IMR-90 (cell line): ENCODE results near the gene C2CD4C. TPM values are rescaled to one million over a fixed set of nuclear protein-coding genes. Genes with fewer than 3 reads are reported as not detected.

Source experiments
- ATAC-seq: fragments of 200-7000 bp; cut with Tn5 transposase; 2 replicates; pipeline ENCODE4 v1.9.1; 2020; ENCODE audit warnings: low read depth, mild to moderate bottlenecking, moderate library complexity
- BruUV-seq: library from RNA; stranded (reverse); fragments of 400-500 nt; replicated peaks from 2 replicates; lab custom pipeline; 2021; lab: Mats Ljungman, UMichigan
- CTCF ChIA-PET: fragments of 300-600 bp; formaldehyde crosslinking; extraction: SDS; loops from one replicate; lab custom pipeline; 2021; ENCODE audit warnings: antibody characterized with exemption; lab: Yijun Ruan, JAX
- POLR2A ChIA-PET: fragments of 300-600 bp; sonication (Branson Sonifier 250); formaldehyde crosslinking; loops from one replicate; lab custom pipeline; 2022; ENCODE audit warnings: antibody characterized with exemption; ENCODE audit not compliant: unreplicated experiment; lab: Charles Lee
- DNase-seq: peaks from one replicate; pipeline ENCODE4 v3.0.0; 2013
- H2AFZ ChIP-seq: replicated peaks from 2 replicates; pipeline ENCODE3; 2013; ENCODE audit warnings: low read length, mild to moderate bottlenecking; ENCODE audit not compliant: poor library complexity
- H2AK5ac ChIP-seq: 2 replicates; pipeline ENCODE4 v1.6.1; 2013; ENCODE audit warnings: low read depth, low read length, inconsistent platforms
- H2AK9ac ChIP-seq: replicated peaks from 2 replicates; pipeline ENCODE3; 2013; ENCODE audit warnings: mild to moderate bottlenecking, low read depth, low read length, moderate library complexity; ENCODE audit not compliant: poor library complexity
- H2BK120ac ChIP-seq: 2 replicates; pipeline ENCODE4 v1.6.1; 2013; ENCODE audit warnings: low read depth, low read length, inconsistent platforms
- H2BK15ac ChIP-seq: 3 replicates; pipeline ENCODE4 v1.6.1; 2013; ENCODE audit warnings: low read depth, low read length, inconsistent platforms
- H2BK20ac ChIP-seq: 2 replicates; pipeline ENCODE4 v1.6.1; 2013; ENCODE audit warnings: low read depth, mild to moderate bottlenecking, inconsistent platforms, low read length, moderate library complexity
- H2BK5ac ChIP-seq: 2 replicates; pipeline ENCODE4 v1.6.1; 2013; ENCODE audit warnings: mild to moderate bottlenecking, low read depth, low read length, inconsistent platforms; ENCODE audit not compliant: poor library complexity, severe bottlenecking
- H3K14ac ChIP-seq: replicated peaks from 2 replicates; pipeline ENCODE4 v1.6.1; 2013; ENCODE audit warnings: low read depth, low read length, inconsistent platforms
- H3K18ac ChIP-seq: 2 replicates; pipeline ENCODE4 v1.6.1; 2013; ENCODE audit warnings: low read depth, low read length, control low read depth
- H3K23ac ChIP-seq: 2 replicates; pipeline ENCODE4 v1.6.1; 2013; ENCODE audit warnings: low read depth, low read length, inconsistent platforms
- H3K27ac ChIP-seq: 2 replicates; pipeline ENCODE4 v1.5.1; 2013; ENCODE audit warnings: mild to moderate bottlenecking, control low read depth, low read length; ENCODE audit not compliant: insufficient read depth
- H3K27me3 ChIP-seq: 2 replicates; pipeline ENCODE4 v1.6.1; 2013; ENCODE audit warnings: low read length; ENCODE audit not compliant: control insufficient read depth, insufficient read depth
- H3K36me3 ChIP-seq: 2 replicates; pipeline ENCODE4 v1.6.1; 2013; ENCODE audit warnings: low read length, mixed read lengths; ENCODE audit not compliant: control insufficient read depth, insufficient read depth
- H3K4ac ChIP-seq: 2 replicates; pipeline ENCODE4 v1.6.1; 2013; ENCODE audit warnings: low read depth, low read length, inconsistent platforms
- H3K4me1 ChIP-seq: 2 replicates; pipeline ENCODE4 v1.6.1; 2013; ENCODE audit warnings: low read length, mixed read lengths; ENCODE audit not compliant: control insufficient read depth, insufficient read depth
- H3K4me2 ChIP-seq: 2 replicates; pipeline ENCODE4 v1.6.1; 2013; ENCODE audit warnings: low read depth, mild to moderate bottlenecking, control low read depth, low read length, moderate library complexity
- H3K4me3 ChIP-seq: 2 replicates; pipeline ENCODE4 v1.5.1; 2013; ENCODE audit warnings: low read depth, mild to moderate bottlenecking, control low read depth, low read length, moderate library complexity; ENCODE audit not compliant: insufficient read depth
- H3K56ac ChIP-seq: 2 replicates; pipeline ENCODE4 v1.6.1; 2013; ENCODE audit warnings: low read length, inconsistent platforms; ENCODE audit not compliant: insufficient read depth; ENCODE audit errors: extremely low read depth
- H3K79me1 ChIP-seq, 2 experiments: 2 replicates each; pipeline ENCODE4 v1.6.1; 2013; ENCODE audit warnings: low read length in 2 of 2, inconsistent platforms in 1 of 2, low read depth in 1 of 2
- H3K9ac ChIP-seq: 2 replicates; pipeline ENCODE4 v1.6.1; 2013; ENCODE audit warnings: low read depth, low read length, control low read depth
- H3K9me1 ChIP-seq: 2 replicates; pipeline ENCODE4 v1.6.1; 2013; ENCODE audit warnings: low read length, inconsistent platforms; ENCODE audit not compliant: insufficient read depth
- H3K9me3 ChIP-seq: 2 replicates; pipeline ENCODE4 v1.6.1; 2013; ENCODE audit warnings: low read length; ENCODE audit not compliant: control insufficient read depth, insufficient read depth
- H4K20me1 ChIP-seq: 2 replicates; pipeline ENCODE4 v1.6.1; 2013; ENCODE audit warnings: low read length, inconsistent platforms; ENCODE audit not compliant: insufficient read depth
- H4K5ac ChIP-seq: 2 replicates; pipeline ENCODE4 v1.6.1; 2013; ENCODE audit warnings: mild to moderate bottlenecking, low read depth, low read length, control low read depth
- H4K8ac ChIP-seq, 2 experiments: 2 replicates each; pipeline ENCODE4 v1.6.1; 2013; ENCODE audit warnings: low read depth in 2 of 2, low read length in 2 of 2, control low read depth in 1 of 2, inconsistent platforms in 1 of 2
- H4K91ac ChIP-seq: 2 replicates; pipeline ENCODE4 v1.6.1; 2013; ENCODE audit warnings: low read depth, low read length, inconsistent platforms; ENCODE audit not compliant: insufficient read depth
- BHLHE40 ChIP-seq: fragments of 150-350 bp; IDR thresholded peaks from 2 replicates; pipeline ENCODE4 v1.6.1; 2016; ENCODE audit warnings: mild to moderate bottlenecking, low read depth, low read length
- CEBPB ChIP-seq: IDR thresholded peaks from 2 replicates; pipeline ENCODE4 v1.6.1; 2012; ENCODE audit warnings: low read depth, low read length, improper control_type of control experiment
- CHD1 ChIP-seq: IDR thresholded peaks from 2 replicates; pipeline ENCODE4 v1.6.1; 2012; ENCODE audit warnings: low read depth, low read length, improper control_type of control experiment
- FOS ChIP-seq: fragments of 150-350 bp; IDR thresholded peaks from 2 replicates; pipeline ENCODE4 v1.6.1; 2016; ENCODE audit warnings: low read depth, low read length
- MAFK ChIP-seq: IDR thresholded peaks from 2 replicates; pipeline ENCODE4 v1.6.1; 2012; ENCODE audit warnings: low read depth, low read length, improper control_type of control experiment
- MXI1 ChIP-seq: IDR thresholded peaks from 2 replicates; pipeline ENCODE4 v1.6.1; 2012; ENCODE audit warnings: low read depth, mild to moderate bottlenecking, low read length, moderate library complexity, borderline replicate concordance
- NFE2L2 ChIP-seq: fragments of 150-350 bp; IDR thresholded peaks from 2 replicates; pipeline ENCODE4 v1.6.1; 2016; ENCODE audit warnings: low read depth, mild to moderate bottlenecking, low read length
- POLR2A ChIP-seq: IDR thresholded peaks from 2 replicates; pipeline ENCODE4 v1.6.1; 2012; ENCODE audit warnings: mild to moderate bottlenecking, low read depth, low read length
- RAD21 ChIP-seq: IDR thresholded peaks from 2 replicates; pipeline ENCODE4 v1.6.1; 2012; ENCODE audit warnings: low read length, improper control_type of control experiment
- RCOR1 ChIP-seq: IDR thresholded peaks from 2 replicates; pipeline ENCODE4 v1.6.1; 2012; ENCODE audit warnings: mild to moderate bottlenecking, low read length, improper control_type of control experiment; ENCODE audit not compliant: insufficient replicate concordance
- RFX5 ChIP-seq: IDR thresholded peaks from 2 replicates; pipeline ENCODE4 v1.8.0; 2012; ENCODE audit warnings: low read depth, mild to moderate bottlenecking, low read length, moderate library complexity
- WGBS, 2 experiments: methylation state at CpG; one replicate each; pipeline versions ENCODE4 v1.1.5 to v1.1.7; 2013; ENCODE audit warnings: missing lambda C conversion rate in 2 of 2; ENCODE audit not compliant: insufficient read length in 1 of 2; ENCODE audit errors: extremely low coverage in 2 of 2; 5-methylcytosine and 5-hydroxymethylcytosine counted together
- dilution Hi-C: fragments of 300-500 bp; cut with HindIII; formaldehyde crosslinking; loops from one replicate; pipeline ENCODE4 v1.14.3; 2018; ENCODE audit warnings: low sequenced_read_pairs; ENCODE audit not compliant: unreplicated experiment
- in situ Hi-C: fragments of 300-500 bp; cut with MboI; formaldehyde crosslinking; loops from 3 replicates; pipeline ENCODE4 v1.14.3; 2019; ENCODE audit warnings: low sequenced_read_pairs, inconsistent platforms, mixed read lengths
- intact Hi-C: fragments of 100-400 bp; cut with micrococcal nuclease; formaldehyde crosslinking; loops from 2 replicates; pipeline ENCODE4 v1.10.0; 2022
- polyA plus RNA-seq, 3 experiments: library from polyadenylated mRNA; depleted of rRNA; stranded (reverse); fragments of >200 nt; gene quantifications; 2 replicates each; pipeline ENCODE4 v1.2.3, GENCODE V29; 2012; ENCODE audit warnings: low replicate concordance in 1 of 3
- total RNA-seq: library from RNA; depleted of rRNA; stranded (reverse); fragments of >200 nt; gene quantifications from 2 replicates; pipeline ENCODE4 v1.2.3, GENCODE V29; 2012
- TF ChIP-seq, protein P1 (sequence below): fragments of 150-350 bp; IDR thresholded peaks from 2 replicates; pipeline ENCODE4 v1.6.1; 2017; ENCODE audit warnings: mild to moderate bottlenecking, antibody characterized with exemption, low read length, low read depth
- TF ChIP-seq, protein P2 (sequence below): conservative IDR thresholded peaks from 2 replicates; pipeline ENCODE4 v1.5.1; 2012; ENCODE audit warnings: mild to moderate bottlenecking, low read depth, low read length, improper control_type of control experiment
- TF ChIP-seq, protein P3 (sequence below): fragments of 150-350 bp; IDR thresholded peaks from 2 replicates; pipeline ENCODE4 v1.6.1; 2016; ENCODE audit warnings: low read depth, mild to moderate bottlenecking, low read length, moderate library complexity, borderline replicate concordance

The C2CD4C gene
- total and polyA plus RNA-seq, 2 of the 4 experiments (the other 2 are of a cell fraction) = under 0.01 to 0.07 TPM

DNA sequence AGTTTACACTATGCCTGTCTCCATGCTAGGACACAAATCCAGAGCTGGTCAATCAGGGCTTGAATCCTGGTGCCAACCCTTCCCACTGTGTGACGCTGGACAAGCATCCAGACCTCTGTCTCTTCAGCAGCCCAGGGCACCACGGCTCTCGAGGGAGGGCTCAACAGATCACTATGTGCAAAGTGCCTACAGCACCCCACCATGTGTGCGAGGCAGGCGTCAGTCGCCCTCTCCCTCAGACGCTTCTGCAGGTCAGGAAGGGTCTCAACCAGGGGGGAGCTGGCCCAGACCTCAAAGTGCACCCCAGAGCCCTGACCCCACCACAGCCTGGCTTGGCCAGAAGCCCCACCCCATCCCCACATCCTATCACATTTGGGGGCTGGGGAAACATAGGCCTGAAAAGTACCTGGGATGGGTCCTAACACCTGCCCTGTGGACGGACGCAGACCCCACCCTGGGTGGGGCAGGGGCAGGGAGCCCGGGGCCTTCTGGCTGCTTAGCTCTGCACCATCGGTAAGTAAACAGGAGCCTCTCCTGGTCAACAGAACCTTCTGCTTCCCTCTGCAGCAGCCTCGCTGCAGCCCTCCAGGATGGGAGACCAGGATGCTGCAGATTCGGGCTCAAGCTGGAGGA, 2.9 kb upstream of the C2CD4C start:
- H3K9me3 ChIP-seq = no peaks in the 10 kb centered on the region
- no peak overlapping the region for H4K5ac ChIP-seq
- no peak overlapping the region for H2BK15ac ChIP-seq
- no peaks in the 10 kb centered on the region for H3K4me1 ChIP-seq
- intact Hi-C loops = no loop called here
- no peak overlapping the region for H3K18ac ChIP-seq
- ATAC-seq (no peak), DNase-seq (no peak)
- H3K4me3 ChIP-seq = no peak overlapping the region
- no peak overlapping the region for H2BK20ac ChIP-seq
- TF ChIP-seq BHLHE40 (no peak), RAD21 (no peak), CHD1 (no peak), NFE2L2 (no peak), RFX5 (no peak), RCOR1 (no peak), FOS (no peak), CEBPB (no peak), MAFK (no peak), POLR2A (no peak), MXI1 (no peak)
- TF ChIP-seq, protein P1, sequence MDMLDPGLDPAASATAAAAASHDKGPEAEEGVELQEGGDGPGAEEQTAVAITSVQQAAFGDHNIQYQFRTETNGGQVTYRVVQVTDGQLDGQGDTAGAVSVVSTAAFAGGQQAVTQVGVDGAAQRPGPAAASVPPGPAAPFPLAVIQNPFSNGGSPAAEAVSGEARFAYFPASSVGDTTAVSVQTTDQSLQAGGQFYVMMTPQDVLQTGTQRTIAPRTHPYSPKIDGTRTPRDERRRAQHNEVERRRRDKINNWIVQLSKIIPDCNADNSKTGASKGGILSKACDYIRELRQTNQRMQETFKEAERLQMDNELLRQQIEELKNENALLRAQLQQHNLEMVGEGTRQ = no peak
- TF ChIP-seq, protein P2, sequence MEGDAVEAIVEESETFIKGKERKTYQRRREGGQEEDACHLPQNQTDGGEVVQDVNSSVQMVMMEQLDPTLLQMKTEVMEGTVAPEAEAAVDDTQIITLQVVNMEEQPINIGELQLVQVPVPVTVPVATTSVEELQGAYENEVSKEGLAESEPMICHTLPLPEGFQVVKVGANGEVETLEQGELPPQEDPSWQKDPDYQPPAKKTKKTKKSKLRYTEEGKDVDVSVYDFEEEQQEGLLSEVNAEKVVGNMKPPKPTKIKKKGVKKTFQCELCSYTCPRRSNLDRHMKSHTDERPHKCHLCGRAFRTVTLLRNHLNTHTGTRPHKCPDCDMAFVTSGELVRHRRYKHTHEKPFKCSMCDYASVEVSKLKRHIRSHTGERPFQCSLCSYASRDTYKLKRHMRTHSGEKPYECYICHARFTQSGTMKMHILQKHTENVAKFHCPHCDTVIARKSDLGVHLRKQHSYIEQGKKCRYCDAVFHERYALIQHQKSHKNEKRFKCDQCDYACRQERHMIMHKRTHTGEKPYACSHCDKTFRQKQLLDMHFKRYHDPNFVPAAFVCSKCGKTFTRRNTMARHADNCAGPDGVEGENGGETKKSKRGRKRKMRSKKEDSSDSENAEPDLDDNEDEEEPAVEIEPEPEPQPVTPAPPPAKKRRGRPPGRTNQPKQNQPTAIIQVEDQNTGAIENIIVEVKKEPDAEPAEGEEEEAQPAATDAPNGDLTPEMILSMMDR = no peak
- TF ChIP-seq, protein P3, sequence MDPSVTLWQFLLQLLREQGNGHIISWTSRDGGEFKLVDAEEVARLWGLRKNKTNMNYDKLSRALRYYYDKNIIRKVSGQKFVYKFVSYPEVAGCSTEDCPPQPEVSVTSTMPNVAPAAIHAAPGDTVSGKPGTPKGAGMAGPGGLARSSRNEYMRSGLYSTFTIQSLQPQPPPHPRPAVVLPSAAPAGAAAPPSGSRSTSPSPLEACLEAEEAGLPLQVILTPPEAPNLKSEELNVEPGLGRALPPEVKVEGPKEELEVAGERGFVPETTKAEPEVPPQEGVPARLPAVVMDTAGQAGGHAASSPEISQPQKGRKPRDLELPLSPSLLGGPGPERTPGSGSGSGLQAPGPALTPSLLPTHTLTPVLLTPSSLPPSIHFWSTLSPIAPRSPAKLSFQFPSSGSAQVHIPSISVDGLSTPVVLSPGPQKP = no peak
- H3K4me2 ChIP-seq = no peak overlapping the region
- in situ Hi-C loops = no loop called here
- no peak overlapping the region for H3K23ac ChIP-seq
- no TSS peak for BruUV-seq
- WGBS, 2 experiments = 56% methylated on average over 3 of the region's 13 CpGs; no CpG with 5 or more reads in 1 of the 2 experiments
- no peak overlapping the region for H4K8ac ChIP-seq
- H3K27me3 ChIP-seq = peaks cover 40% of the 10 kb centered on the region
- H3K4ac ChIP-seq = no peak overlapping the region
- no peaks in the 10 kb centered on the region for H3K9me1 ChIP-seq
- H4K20me1 ChIP-seq = no peaks in the 10 kb centered on the region
- H3K9ac ChIP-seq = no peak overlapping the region
- no peak overlapping the region for H3K56ac ChIP-seq
- H2AFZ ChIP-seq = no peak overlapping the region
- H2BK120ac ChIP-seq = no peak overlapping the region
- H3K27ac ChIP-seq = no peak overlapping the region
- POLR2A ChIA-PET = no interaction called here
- no peaks in the 10 kb centered on the region for H3K36me3 ChIP-seq
- H4K91ac ChIP-seq = no peak overlapping the region
- H2BK5ac ChIP-seq = no peak overlapping the region
- no peak overlapping the region for H2AK5ac ChIP-seq
- H3K79me1 ChIP-seq = no peaks in the 10 kb centered on the region
- dilution Hi-C loops = no loop called here
- H2AK9ac ChIP-seq = no peak overlapping the region
- CTCF ChIA-PET = no interaction called here
- no peak overlapping the region for H3K14ac ChIP-seq
